HFF-Myc (cell line): ENCODE data around the gene MRPL55.

ENCODE experiments used
- DNase-seq: peaks from one replicate; pipeline ENCODE4 v3.0.0-alpha.2; 2011; ENCODE audit warnings: low read depth; ENCODE audit errors: extremely low read depth
- H3K4me3 ChIP-seq: replicated peaks from 2 replicates; pipeline ENCODE4 v1.5.1; 2011; ENCODE audit warnings: low read depth, mild to moderate bottlenecking, control low read depth, low read length
- TF ChIP-seq, protein P1 (sequence below): IDR thresholded peaks from 2 replicates; pipeline ENCODE4 v1.5.1; 2012; ENCODE audit warnings: mild to moderate bottlenecking, low read depth, low read length, control low read depth; ENCODE audit errors: missing control alignments

MRPL55 gene

DNA sequence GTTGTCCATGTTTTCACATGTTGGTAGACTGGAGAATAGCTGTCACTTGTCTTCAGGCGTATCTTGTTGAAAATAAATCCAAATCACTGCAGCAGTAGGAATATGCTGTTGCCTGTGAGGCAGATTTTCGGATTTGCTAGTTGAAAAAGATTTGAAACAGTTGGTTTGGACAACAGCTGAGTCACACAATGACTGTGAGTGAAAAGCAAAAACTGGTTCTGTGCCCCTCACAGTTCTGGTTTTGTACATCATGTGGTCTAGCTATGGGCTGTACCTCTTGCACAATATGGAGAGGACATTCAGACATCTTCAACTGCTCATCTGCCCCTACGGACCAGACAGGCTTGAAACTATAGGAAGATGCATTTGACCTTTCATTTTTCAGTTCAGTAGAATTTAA, 24.8 kb downstream of the MRPL55 start:
- TF ChIP-seq, protein P1, sequence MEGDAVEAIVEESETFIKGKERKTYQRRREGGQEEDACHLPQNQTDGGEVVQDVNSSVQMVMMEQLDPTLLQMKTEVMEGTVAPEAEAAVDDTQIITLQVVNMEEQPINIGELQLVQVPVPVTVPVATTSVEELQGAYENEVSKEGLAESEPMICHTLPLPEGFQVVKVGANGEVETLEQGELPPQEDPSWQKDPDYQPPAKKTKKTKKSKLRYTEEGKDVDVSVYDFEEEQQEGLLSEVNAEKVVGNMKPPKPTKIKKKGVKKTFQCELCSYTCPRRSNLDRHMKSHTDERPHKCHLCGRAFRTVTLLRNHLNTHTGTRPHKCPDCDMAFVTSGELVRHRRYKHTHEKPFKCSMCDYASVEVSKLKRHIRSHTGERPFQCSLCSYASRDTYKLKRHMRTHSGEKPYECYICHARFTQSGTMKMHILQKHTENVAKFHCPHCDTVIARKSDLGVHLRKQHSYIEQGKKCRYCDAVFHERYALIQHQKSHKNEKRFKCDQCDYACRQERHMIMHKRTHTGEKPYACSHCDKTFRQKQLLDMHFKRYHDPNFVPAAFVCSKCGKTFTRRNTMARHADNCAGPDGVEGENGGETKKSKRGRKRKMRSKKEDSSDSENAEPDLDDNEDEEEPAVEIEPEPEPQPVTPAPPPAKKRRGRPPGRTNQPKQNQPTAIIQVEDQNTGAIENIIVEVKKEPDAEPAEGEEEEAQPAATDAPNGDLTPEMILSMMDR = no peak
- peak overlapping the region; percentile 98 for H3K4me3 ChIP-seq
- no peak for DNase-seq

DNA sequence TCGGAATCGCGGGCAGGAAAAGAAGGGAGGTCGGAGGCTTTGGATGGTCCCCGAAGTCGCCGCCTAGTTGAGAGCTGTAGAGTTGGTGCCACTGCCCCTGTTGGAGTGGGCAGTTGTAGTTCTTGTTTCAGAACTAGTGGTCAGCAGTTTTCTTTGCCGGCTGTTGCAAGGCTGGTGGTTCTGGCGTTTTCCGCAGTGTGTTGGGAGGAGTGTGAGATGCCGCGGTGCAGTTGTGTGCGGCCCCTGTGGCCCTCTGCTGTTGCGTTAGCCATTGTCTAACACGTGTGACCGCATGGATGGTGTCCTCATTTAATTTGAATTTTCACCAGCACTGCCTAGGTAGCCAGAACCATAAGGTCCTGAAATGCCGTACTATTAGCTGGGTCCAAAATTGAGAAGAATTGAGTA, 25.2 kb downstream of the MRPL55 start:
- TF ChIP-seq, protein P1 = no peak
- H3K4me3 ChIP-seq = peak overlapping the region; percentile 98
- no peak for DNase-seq

DNA sequence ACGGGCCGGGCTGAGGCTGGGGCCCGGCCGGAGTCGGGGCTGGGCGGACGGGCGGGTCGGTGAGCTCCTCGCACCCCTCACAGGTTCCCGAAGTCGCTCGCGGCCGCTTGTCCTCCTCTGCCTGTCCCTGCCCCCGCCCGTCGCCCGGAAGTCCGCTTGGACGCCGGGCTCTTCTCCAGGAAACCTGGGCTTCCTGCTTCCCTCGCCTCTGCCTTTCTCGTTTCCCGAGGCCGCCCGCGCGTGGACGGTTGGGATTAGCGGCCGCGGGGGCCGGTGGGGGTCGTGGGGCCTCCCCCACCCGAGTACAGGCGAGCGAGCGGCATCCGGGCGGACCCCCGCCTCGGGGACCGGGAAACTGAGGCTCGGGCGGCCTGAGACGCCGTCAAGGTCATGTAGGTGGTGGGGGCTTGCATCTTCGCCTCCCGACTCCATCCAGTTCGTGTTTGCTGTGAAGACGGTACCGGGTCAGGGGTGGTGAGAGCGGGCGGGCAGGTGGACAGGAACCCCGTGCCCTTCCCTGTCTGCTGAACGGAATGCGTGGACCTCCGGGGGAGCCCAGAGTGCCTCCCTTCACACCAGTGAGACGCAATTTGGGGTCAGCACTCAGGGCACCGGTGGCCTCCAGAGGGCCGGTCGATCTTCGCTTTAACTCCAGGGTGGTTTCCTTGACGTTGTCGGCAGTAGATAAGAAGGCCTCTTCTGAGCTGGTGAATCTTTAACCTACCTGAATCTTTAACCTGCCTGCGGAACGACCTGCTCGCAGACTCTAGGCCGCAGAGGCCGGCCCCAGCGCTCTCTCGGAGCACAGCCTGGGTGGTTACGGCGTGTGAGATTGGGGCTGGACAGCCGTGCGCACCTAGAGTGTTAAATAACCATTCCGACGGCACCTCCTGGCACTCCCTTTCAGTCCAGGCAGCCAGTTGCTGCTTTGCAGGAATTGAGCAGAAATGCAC, 25.9 kb downstream of the MRPL55 start:
- DNase-seq = no peak
- TF ChIP-seq, protein P1 = no peak
- peak overlapping the region; percentile 98 for H3K4me3 ChIP-seq

DNA sequence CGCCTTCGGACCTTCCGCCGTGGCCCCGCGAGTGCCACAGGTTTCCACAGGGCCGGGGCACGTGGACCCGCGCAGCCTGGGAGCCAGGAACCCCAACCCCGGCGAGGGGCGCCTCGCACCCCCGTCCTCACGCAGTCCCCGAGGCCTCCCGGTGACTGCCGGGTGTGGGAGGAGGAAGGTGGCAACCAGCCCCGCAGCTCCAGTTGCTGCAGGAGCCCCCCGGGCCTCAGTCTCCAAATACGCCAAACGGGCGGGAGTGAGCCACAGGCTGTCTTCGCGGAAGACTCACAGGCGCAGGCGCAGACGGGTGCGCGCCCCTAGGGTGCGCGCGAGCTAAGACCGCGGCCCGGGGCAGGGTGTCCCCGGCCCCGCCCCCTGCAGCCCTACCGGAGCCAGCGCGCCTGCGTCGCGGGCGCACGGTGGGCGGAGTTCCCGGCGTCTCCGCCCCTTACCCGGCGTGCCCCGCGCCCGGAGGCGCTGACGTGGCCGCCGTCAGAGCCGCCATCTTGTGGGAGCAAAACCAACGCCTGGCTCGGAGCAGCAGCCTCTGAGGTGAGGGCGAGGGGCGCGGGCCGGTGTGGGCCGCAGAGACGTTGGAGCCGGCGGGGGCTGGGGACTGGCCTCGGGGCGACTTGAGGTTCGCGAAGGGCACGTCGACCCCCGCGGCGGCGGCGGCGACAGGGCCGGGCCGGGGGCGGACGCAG, 26.7 kb downstream of the MRPL55 start, which contains the start of gene ARF1:
TSS of gene ARF1 (plus strand) at position 495 of the 704 bp plus-strand sequence. CDS start 14,407 bp downstream, outside the sequence.
- TF ChIP-seq, protein P1 = no peak
- peak; percentile 50 for DNase-seq
- peak within 1 kb of the TSS; percentile 98 for H3K4me3 ChIP-seq

DNA sequence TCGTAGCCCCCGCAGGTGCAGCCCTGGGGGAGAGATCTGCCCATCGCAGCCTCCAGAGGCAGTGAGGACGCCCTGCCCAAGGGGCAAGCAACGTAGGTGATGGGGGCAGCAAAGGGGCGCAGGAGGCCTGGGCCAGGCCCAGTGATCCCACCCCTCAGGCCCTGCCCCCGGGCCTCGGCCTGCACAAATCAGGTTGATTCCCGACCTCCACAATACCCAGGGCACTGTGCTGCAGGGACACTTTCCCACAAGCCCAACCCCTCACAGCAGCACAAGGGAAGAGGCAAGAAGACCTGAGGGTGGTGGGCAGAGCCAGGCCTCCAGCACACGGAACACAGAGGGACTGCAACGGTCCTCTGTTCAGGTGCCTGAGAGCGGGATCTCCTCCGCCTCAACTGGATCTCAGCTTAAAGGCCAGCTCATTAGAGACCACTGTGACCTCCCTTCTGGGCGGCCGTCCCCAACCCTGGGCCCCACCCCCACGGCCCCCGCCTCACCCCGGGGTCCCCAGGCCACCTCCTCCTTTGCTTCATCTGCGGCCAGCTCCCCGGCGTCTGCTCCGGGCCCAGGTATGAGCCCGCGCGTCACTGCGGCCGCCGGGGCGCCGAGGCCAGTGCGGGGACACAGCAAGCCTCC, 27.4 kb downstream of the MRPL55 start:
- H3K4me3 ChIP-seq = peak overlapping the region; percentile 98
- TF ChIP-seq, protein P1 = no peak
- DNase-seq = no peak

DNA sequence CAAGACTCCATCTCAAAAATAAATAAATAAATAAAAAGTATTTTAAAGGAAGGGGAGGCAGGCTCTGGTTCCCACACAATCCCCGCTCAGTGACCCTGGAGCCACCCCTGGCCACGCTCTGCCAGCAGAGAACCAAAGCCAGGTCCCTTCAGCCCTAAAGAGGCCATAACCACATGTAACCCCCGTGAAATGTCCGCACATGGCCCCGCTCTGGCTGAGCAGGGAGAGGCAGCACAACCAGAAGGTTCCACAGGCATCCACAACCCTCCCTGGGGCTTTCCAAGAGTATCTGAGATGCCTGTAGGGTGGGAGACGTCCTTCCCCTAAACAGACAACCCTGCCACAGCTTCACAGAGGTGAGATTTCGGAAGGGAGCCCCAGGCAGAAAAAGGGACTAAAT, 28.0 kb downstream of the MRPL55 start:
- TF ChIP-seq, protein P1 = no peak
- peak overlapping the region; percentile 98 for H3K4me3 ChIP-seq
- no peak for DNase-seq
